ENCODE results near the gene CDH4.

DNA sequence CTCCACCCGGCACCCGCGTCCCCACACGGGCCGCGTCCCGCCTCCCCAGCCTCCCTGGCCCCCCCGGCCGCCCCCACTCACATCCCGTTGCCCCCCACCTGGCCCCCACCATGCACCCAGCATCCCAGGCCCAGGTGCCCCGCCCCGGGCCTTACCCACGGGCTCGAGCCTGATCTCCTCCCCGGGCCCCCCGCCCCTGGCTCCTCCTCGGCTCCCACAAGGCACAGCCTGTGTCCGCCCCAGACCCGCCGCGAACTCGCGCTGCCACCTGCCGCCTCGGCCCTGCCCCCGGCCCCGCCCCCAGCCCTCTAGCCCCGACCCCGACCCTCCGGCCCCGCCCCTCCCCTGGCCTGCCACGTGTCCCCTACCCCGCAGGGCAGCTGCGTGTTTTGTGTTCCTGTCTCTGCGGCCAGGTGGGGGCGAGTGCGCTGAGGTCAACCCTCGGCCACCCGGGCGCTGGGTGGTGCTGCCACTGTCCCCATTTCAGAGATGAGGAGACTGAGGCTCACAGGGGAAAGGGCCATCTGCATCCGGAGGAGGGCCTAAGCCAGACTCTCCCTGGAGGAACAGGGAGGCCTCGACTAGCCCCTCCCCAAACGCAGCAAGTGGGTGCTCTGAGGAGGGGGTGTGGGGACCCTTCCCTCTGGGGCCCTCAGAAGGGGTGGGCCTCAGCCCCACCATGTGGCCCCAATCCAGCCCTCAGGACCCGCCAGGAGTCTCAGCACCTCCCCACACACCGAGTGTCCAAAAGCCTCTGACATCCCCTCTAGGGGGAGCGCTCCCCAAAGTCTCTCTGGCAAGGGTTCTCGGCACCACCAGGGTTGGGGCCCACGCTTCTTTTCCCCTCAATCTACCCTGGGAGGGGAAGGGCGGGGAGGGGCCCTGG, 713.8 kb downstream of the CDH4 start:
- no peak for TF ChIP-seq POLR2AphosphoS5 (IDR thresholded peaks at IDR 0.05)
- no peak for TF ChIP-seq CTCF (IDR thresholded peaks at IDR 0.05)

Measured in upper lobe of left lung (tissue), 4 donors.